SK-MEL-5 (cell line): ENCODE measurements around the gene RPS26. TPM values are rescaled to one million over a fixed set of nuclear protein-coding genes. Genes with fewer than 3 reads are reported as not detected.
A peak's percentile ranks its signal among the peaks of the same experiment; 100 is the strongest.
"Not testable (repeated sequence)": the region's sequence is repeated elsewhere in the genome, so short reads cannot be mapped to it uniquely, and the experiment has no call there.

Experiments
- DNase-seq: peaks from one replicate; pipeline ENCODE4 v3.0.0-alpha.2; 2016; ENCODE audit warnings: low read depth, low spot score
- in situ Hi-C: cut with HindIII; loops from 2 replicates; pipeline ENCODE4 v1.10.0; 2016; ENCODE audit warnings: low sequenced_read_pairs, high pct_unique_total_duplicates, low pct_unique_long_range_greater_than_20kb
- total RNA-seq: library from RNA; depleted of rRNA; stranded (reverse); fragments of >200 nt; shearing (Covaris generic); gene quantifications from 2 replicates; pipeline ENCODE4 v1.2.3, GENCODE V29; 2014

The RPS26 gene
- total RNA-seq, 1 experiment from 2014 or later: 394 TPM

GRCh38 chr12:56017181-56017580 is 24.5 kb upstream of the RPS26 start:
- DNase-seq: no peak
- in situ Hi-C loops: no loop called here

- DNase-seq: no peak
- in situ Hi-C loops: no loop called here
Measured at GRCh38 chr12:56018356-56018755, 23.4 kb upstream of the RPS26 start.

- no peak for DNase-seq
- in situ Hi-C loops: no loop called here
Measured at GRCh38 chr12:56020423-56021184, 21.1 kb upstream of the RPS26 start, which contains the start of gene IKZF4. IKZF4 (plus strand) TSS chr12:56021043; CDS start chr12:56021494, 451 bp downstream.

GRCh38 chr12:56021889-56022497 is 19.7 kb upstream of the RPS26 start:
- in situ Hi-C loops: no loop called here
- DNase-seq: no peak

- no peak for DNase-seq
- in situ Hi-C loops: no loop called here
Measured at GRCh38 chr12:56028511-56029165, 13.1 kb upstream of the RPS26 start.

GRCh38 chr12:56029166-56029519 is 12.6 kb upstream of the RPS26 start:
- in situ Hi-C loops: no loop called here
- DNase-seq: no peak

GRCh38 chr12:56029666-56030293 is 11.9 kb upstream of the RPS26 start:
- in situ Hi-C loops: no loop called here
- peak; percentile 66 for DNase-seq

GRCh38 chr12:56031987-56032386 is 9.7 kb upstream of the RPS26 start:
- no peak for DNase-seq
- in situ Hi-C loops: no loop called here

- in situ Hi-C loops: no loop called here
- DNase-seq: no peak
Measured at GRCh38 chr12:56034586-56035332, 7.0 kb upstream of the RPS26 start.

GRCh38 chr12:56037161-56037560 is 4.6 kb upstream of the RPS26 start:
- in situ Hi-C loops: no loop called here
- DNase-seq: no peak

- DNase-seq: no peak
- in situ Hi-C loops: no loop called here
Measured at GRCh38 chr12:56038022-56038655, 3.6 kb upstream of the RPS26 start.

- in situ Hi-C loops: no loop called here
Measured at GRCh38 chr12:56040151-56040550, 1.6 kb upstream of the RPS26 start.

GRCh38 chr12:56040963-56041551 is 661 bp upstream of the RPS26 start:
- in situ Hi-C loops: no loop called here
- no peak for DNase-seq

More at GRCh38 chr12:56040151-56040550, 1.6 kb upstream of the RPS26 start:
- DNase-seq: no peak

GRCh38 chr12:56042430-56042813 is 704 bp downstream of the RPS26 start:
- DNase-seq, in situ Hi-C loops: not testable (repeated sequence)

- in situ Hi-C loops: no loop called here
Measured at GRCh38 chr12:56042843-56043242, 1.1 kb downstream of the RPS26 start.

GRCh38 chr12:56046027-56046780 is 4.5 kb downstream of the RPS26 start:
- in situ Hi-C loops: no loop called here

More at GRCh38 chr12:56042843-56043242, 1.1 kb downstream of the RPS26 start:
- DNase-seq: no peak

More at GRCh38 chr12:56046027-56046780, 4.5 kb downstream of the RPS26 start:
- no peak for DNase-seq
